GM23338 (cell line): ENCODE data around the gene ADAMTS10. TPM values are rescaled to one million over a fixed set of nuclear protein-coding genes. Genes with fewer than 3 reads are reported as not detected.

Source experiments
- ATAC-seq: fragments of 200-7000 bp; cut with Tn5 transposase; 3 replicates; pipeline ENCODE4 v1.9.1; 2020
- DNase-seq: peaks from one replicate; pipeline ENCODE4 v3.0.0-alpha.2; 2015; ENCODE audit warnings: low spot score
- H2AFZ ChIP-seq: fragments of 200-600 bp; sonication (generic); 2 replicates; pipeline ENCODE4 v1.8.0; 2016; ENCODE audit warnings: antibody characterized with exemption, mild to moderate bottlenecking, moderate library complexity
- H3F3A ChIP-seq: fragments of 200-600 bp; sonication (generic); replicated peaks from 2 replicates; pipeline ENCODE4 v1.8.0; 2017; ENCODE audit warnings: antibody characterized with exemption, mixed run types, low read depth
- H3K27ac ChIP-seq: fragments of 200-600 bp; sonication (generic); 2 replicates; pipeline ENCODE4 v1.6.1; 2016; ENCODE audit warnings: low read depth
- H3K27me3 ChIP-seq: fragments of 200-600 bp; sonication (generic); 2 replicates; pipeline ENCODE4 v1.8.0; 2016; ENCODE audit warnings: mild to moderate bottlenecking, mixed run types, moderate library complexity; ENCODE audit not compliant: insufficient read depth
- H3K36me3 ChIP-seq: fragments of 200-600 bp; sonication (generic); 2 replicates; pipeline ENCODE4 v1.8.0; 2016; ENCODE audit warnings: mild to moderate bottlenecking; ENCODE audit not compliant: insufficient read depth
- H3K4me1 ChIP-seq: fragments of 200-600 bp; sonication (generic); 2 replicates; pipeline ENCODE4 v1.8.0; 2016; ENCODE audit warnings: mild to moderate bottlenecking, moderate library complexity; ENCODE audit not compliant: insufficient read depth
- H3K4me2 ChIP-seq: fragments of 200-600 bp; sonication (generic); 2 replicates; pipeline ENCODE4 v1.7.1; 2017; ENCODE audit warnings: mixed run types
- H3K4me3 ChIP-seq: fragments of 200-600 bp; sonication (generic); 2 replicates; pipeline ENCODE4 v1.6.1; 2016; ENCODE audit warnings: mixed run types
- H3K79me2 ChIP-seq: fragments of 200-600 bp; sonication (generic); replicated peaks from 2 replicates; pipeline ENCODE4 v1.8.0; 2017; ENCODE audit warnings: mild to moderate bottlenecking; ENCODE audit not compliant: insufficient read depth
- H3K9me2 ChIP-seq: fragments of 200-600 bp; sonication (generic); 2 replicates; pipeline ENCODE4 v1.8.0; 2017; ENCODE audit not compliant: insufficient read depth
- H4K20me1 ChIP-seq: fragments of 200-600 bp; sonication (generic); replicated peaks from 2 replicates; pipeline ENCODE4 v1.8.0; 2017; ENCODE audit warnings: mild to moderate bottlenecking; ENCODE audit not compliant: insufficient read depth
- H3K27ac Mint-ChIP-seq: 2 replicates; pipeline ENCODE4 v1.8.0; 2020; ENCODE audit warnings: inconsistent platforms, mild to moderate bottlenecking, moderate library complexity, mixed read lengths
- H3K27me3 Mint-ChIP-seq: 3 replicates; pipeline ENCODE4 v1.8.0; 2022; ENCODE audit warnings: low read depth, mild to moderate bottlenecking, moderate library complexity, mixed read lengths, inconsistent platforms; ENCODE audit not compliant: insufficient read depth, poor library complexity
- H3K36me3 Mint-ChIP-seq: 3 replicates; pipeline ENCODE4 v1.8.0; 2021; ENCODE audit warnings: low read depth, mild to moderate bottlenecking, inconsistent platforms, moderate library complexity, mixed read lengths
- H3K4me1 Mint-ChIP-seq: 3 replicates; pipeline ENCODE4 v1.8.0; 2020; ENCODE audit warnings: mild to moderate bottlenecking, inconsistent platforms, mixed read lengths
- H3K4me3 Mint-ChIP-seq: 3 replicates; pipeline ENCODE4 v1.8.0; 2021; ENCODE audit warnings: moderate library complexity, mild to moderate bottlenecking, inconsistent platforms, mixed read lengths
- H3K9me3 Mint-ChIP-seq: 3 replicates; pipeline ENCODE4 v1.8.0; 2020; ENCODE audit warnings: moderate library complexity, mild to moderate bottlenecking, inconsistent platforms, mixed read lengths
- EZH2phosphoT487 ChIP-seq: fragments of 200-600 bp; sonication (generic); IDR thresholded peaks from one replicate; pipeline ENCODE4 v1.8.1; 2018; ENCODE audit warnings: antibody characterized with exemption; ENCODE audit not compliant: unreplicated experiment
- ZNF114 ChIP-seq: fragments of 250-450 bp; sonication (Bioruptor Pico); IDR thresholded peaks from 2 replicates; pipeline ENCODE4 v1.5.0; 2020; ENCODE audit warnings: mild to moderate bottlenecking, moderate library complexity
- polyA plus RNA-seq: library from polyadenylated mRNA; unstranded; fragments of >200 nt; fragmentation: Nextera tagmentation; extraction: Ambion mirVana; gene quantifications from 2 replicates; pipeline ENCODE4 v1.2.1, GENCODE V29; 2016
- total RNA-seq: library from RNA; depleted of rRNA; stranded (reverse); fragments of >200 nt; shearing (Covaris generic); gene quantifications from 2 replicates; pipeline ENCODE4 v1.2.3, GENCODE V29; 2014
- TF ChIP-seq, protein P1 (sequence below): fragments of 250-450 bp; sonication (Bioruptor Pico); IDR thresholded peaks from 2 replicates; pipeline ENCODE4 v1.5.0; 2020; ENCODE audit warnings: mild to moderate bottlenecking, moderate library complexity

Gene ADAMTS10
- total and polyA plus RNA-seq, 2 experiments from 2014 or later: 5.0 to 25.9 TPM

DNA sequence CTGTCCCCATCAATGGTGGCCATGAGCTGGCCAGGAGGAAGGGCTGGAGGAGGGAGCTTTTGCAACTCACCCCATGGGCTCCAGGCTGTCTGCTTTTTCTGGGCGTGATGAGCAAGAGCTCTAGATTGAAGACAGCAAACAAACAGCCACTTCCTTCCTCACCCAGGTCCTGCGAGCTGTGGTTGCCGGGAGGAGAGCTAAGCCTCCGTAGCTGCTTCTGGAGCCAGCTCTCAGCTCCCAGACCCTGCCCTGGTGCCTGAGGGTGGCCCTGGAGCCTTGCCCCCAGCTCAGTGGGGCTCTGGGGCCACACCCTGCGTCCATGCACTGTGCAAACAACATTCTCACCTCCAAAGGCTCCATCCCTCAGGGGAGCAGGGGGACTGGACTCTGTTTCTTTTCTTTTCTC is 39.5 kb downstream of the ADAMTS10 start (continued):
- TF ChIP-seq, protein P1, sequence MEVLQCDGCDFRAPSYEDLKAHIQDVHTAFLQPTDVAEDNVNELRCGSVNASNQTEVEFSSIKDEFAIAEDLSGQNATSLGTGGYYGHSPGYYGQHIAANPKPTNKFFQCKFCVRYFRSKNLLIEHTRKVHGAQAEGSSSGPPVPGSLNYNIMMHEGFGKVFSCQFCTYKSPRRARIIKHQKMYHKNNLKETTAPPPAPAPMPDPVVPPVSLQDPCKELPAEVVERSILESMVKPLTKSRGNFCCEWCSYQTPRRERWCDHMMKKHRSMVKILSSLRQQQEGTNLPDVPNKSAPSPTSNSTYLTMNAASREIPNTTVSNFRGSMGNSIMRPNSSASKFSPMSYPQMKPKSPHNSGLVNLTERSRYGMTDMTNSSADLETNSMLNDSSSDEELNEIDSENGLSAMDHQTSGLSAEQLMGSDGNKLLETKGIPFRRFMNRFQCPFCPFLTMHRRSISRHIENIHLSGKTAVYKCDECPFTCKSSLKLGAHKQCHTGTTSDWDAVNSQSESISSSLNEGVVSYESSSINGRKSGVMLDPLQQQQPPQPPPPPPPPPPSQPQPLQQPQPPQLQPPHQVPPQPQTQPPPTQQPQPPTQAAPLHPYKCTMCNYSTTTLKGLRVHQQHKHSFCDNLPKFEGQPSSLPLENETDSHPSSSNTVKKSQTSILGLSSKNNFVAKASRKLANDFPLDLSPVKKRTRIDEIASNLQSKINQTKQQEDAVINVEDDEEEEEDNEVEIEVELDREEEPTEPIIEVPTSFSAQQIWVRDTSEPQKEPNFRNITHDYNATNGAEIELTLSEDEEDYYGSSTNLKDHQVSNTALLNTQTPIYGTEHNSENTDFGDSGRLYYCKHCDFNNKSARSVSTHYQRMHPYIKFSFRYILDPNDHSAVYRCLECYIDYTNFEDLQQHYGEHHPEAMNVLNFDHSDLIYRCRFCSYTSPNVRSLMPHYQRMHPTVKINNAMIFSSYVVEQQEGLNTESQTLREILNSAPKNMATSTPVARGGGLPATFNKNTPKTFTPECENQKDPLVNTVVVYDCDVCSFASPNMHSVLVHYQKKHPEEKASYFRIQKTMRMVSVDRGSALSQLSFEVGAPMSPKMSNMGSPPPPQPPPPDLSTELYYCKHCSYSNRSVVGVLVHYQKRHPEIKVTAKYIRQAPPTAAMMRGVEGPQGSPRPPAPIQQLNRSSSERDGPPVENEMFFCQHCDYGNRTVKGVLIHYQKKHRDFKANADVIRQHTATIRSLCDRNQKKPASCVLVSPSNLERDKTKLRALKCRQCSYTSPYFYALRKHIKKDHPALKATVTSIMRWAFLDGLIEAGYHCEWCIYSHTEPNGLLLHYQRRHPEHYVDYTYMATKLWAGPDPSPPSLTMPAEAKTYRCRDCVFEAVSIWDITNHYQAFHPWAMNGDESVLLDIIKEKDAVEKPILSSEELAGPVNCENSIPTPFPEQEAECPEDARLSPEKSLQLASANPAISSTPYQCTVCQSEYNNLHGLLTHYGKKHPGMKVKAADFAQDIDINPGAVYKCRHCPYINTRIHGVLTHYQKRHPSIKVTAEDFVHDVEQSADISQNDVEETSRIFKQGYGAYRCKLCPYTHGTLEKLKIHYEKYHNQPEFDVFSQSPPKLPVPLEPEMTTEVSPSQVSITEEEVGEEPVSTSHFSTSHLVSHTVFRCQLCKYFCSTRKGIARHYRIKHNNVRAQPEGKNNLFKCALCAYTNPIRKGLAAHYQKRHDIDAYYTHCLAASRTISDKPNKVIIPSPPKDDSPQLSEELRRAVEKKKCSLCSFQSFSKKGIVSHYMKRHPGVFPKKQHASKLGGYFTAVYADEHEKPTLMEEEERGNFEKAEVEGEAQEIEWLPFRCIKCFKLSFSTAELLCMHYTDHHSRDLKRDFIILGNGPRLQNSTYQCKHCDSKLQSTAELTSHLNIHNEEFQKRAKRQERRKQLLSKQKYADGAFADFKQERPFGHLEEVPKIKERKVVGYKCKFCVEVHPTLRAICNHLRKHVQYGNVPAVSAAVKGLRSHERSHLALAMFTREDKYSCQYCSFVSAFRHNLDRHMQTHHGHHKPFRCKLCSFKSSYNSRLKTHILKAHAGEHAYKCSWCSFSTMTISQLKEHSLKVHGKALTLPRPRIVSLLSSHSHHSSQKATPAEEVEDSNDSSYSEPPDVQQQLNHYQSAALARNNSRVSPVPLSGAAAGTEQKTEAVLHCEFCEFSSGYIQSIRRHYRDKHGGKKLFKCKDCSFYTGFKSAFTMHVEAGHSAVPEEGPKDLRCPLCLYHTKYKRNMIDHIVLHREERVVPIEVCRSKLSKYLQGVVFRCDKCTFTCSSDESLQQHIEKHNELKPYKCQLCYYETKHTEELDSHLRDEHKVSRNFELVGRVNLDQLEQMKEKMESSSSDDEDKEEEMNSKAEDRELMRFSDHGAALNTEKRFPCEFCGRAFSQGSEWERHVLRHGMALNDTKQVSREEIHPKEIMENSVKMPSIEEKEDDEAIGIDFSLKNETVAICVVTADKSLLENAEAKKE: no peak

DNA sequence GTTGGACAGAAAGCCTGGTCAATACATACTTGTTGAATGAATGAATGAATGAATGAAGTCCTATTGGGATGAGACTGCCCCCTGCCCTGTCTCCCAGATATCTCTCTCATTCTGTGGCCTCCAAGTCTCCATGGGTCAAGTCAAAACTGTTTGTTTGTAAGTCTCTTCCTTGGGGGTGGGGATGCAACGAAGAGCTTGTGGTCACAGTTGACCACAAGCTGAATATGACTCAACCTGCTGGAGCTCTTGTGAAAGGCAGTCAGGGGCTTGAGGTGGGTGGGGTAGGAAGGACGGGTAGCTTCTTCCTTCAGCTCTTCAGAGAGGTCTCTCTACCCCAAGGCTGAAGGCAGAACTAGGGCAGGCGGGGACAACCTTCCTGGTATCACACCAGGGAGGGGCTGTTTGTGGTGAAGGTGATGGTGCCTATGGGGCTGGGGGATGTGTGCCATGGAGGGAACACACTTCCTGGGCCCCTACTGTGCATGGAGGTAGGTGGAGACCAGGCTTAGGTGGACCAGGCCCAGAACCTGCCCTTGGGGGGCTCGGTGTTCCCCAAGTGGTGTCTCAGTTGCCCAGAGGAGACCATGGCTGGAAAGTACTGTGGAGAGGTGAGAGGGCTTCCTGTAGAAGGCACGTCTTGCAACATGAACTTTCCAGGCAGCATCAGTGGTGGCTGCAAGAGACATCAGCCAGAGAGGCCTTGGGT is 41.3 kb downstream of the ADAMTS10 start:
- no peak overlapping the region for H3K4me3 ChIP-seq
- no peaks in the 10 kb centered on the region for H4K20me1 ChIP-seq
- DNase-seq (no peak), ATAC-seq (no peak)
- Mint-ChIP-seq H3K27ac (no peak overlapping the region), H3K27me3 (peaks cover 11% of the 10 kb centered on the region), H3K4me3 (no peak overlapping the region), H3K4me1 (no peaks in the 10 kb centered on the region), H3K36me3 (no peaks in the 10 kb centered on the region), H3K9me3 (no peaks in the 10 kb centered on the region)
- H3K4me1 ChIP-seq: no peaks in the 10 kb centered on the region
- no peak overlapping the region for H3K27ac ChIP-seq
- H3K36me3 ChIP-seq: no peaks in the 10 kb centered on the region
- no peak overlapping the region for H2AFZ ChIP-seq
- no peak overlapping the region for H3K4me2 ChIP-seq
- no peaks in the 10 kb centered on the region for H3K27me3 ChIP-seq
- 0 out of 2 replicates have a peak, but pooled peaks cover 3% of the 10 kb centered on the region for H3K9me2 ChIP-seq
- H3K79me2 ChIP-seq: no peaks in the 10 kb centered on the region
- no peak for TF ChIP-seq ZNF114 (CRISPR knock-in tag)
- no peak for TF ChIP-seq EZH2phosphoT487
- no peaks in the 10 kb centered on the region for H3F3A ChIP-seq
